ENCODE results near the gene EVPL.

DNA sequence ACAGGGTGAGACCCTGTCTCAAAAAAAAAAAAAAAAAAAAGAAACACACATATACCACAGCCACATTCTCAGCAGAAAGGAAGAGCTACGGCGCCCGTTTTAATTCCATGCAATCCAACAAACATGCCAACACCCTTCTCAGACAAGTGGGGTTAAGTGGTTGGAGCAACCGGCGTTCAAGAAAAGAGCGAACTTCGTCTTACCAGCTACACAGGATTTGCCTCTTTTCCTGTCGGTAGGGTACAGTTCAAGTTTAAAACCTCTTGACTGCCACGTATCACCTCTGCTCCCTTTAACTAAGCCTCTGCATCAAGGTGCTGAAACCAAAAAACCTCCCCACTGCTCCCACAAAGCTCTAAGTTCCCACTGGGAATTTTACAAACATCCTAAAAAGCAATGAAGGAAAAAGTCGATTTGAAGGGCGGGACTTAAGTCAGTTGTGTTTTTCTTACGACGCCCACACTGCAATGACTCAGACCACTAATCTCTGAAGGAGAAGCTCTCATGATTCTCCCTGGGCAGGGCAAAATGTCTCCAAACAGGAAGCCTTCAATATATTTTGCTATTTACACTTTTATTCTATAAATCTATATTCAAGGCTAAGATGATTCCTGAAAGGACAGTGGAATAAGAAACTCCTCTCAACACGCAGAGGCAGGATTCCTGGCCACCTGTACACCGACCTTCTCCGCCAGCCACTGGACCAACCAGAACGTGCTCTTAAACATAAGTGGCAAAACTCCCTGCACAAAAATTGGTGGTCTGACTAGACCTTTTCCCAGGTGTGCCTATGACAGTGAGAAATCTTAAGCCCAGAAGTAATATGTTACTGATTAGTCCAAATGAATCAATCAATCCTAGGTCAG lies 26.4 kb upstream of the EVPL start:
- TF ChIP-seq, protein P1, sequence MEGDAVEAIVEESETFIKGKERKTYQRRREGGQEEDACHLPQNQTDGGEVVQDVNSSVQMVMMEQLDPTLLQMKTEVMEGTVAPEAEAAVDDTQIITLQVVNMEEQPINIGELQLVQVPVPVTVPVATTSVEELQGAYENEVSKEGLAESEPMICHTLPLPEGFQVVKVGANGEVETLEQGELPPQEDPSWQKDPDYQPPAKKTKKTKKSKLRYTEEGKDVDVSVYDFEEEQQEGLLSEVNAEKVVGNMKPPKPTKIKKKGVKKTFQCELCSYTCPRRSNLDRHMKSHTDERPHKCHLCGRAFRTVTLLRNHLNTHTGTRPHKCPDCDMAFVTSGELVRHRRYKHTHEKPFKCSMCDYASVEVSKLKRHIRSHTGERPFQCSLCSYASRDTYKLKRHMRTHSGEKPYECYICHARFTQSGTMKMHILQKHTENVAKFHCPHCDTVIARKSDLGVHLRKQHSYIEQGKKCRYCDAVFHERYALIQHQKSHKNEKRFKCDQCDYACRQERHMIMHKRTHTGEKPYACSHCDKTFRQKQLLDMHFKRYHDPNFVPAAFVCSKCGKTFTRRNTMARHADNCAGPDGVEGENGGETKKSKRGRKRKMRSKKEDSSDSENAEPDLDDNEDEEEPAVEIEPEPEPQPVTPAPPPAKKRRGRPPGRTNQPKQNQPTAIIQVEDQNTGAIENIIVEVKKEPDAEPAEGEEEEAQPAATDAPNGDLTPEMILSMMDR (conservative IDR thresholded peaks at IDR 0.05) = no peak
- TF ChIP-seq ZFX (IDR thresholded peaks at IDR 0.05) = no peak

All from C4-2B (cell line).